RWPE2 (cell line): ENCODE data around the gene TMBIM1.

Source experiments
- ATAC-seq: fragments of 200-7000 bp; cut with Tn5 transposase; 3 replicates; pipeline ENCODE4 v1.9.1; 2021; ENCODE audit warnings: low read depth
- DNase-seq: peaks from one replicate; pipeline ENCODE4 v3.0.0-alpha.2; 2020; ENCODE audit warnings: low spot score
- H3K27ac ChIP-seq: fragments of 450-650 bp; 2 replicates; pipeline ENCODE4 v1.5.1; 2017; ENCODE audit warnings: mild to moderate bottlenecking; ENCODE audit not compliant: poor library complexity, severe bottlenecking
- H3K27me3 ChIP-seq: fragments of 250-450 bp; sonication (Bioruptor Pico); 2 replicates; pipeline ENCODE4 v1.5.1; 2021; ENCODE audit warnings: mild to moderate bottlenecking, moderate library complexity; ENCODE audit not compliant: insufficient read depth, poor library complexity, severe bottlenecking
- H3K36me3 ChIP-seq: fragments of 250-450 bp; sonication (Bioruptor Pico); 2 replicates; pipeline ENCODE4 v1.5.1; 2020; ENCODE audit warnings: low read depth, mild to moderate bottlenecking, moderate library complexity
- H3K4me1 ChIP-seq: fragments of 250-450 bp; sonication (Bioruptor Pico); 2 replicates; pipeline ENCODE4 v1.5.1; 2021; ENCODE audit warnings: mild to moderate bottlenecking, moderate library complexity; ENCODE audit not compliant: insufficient read depth, poor library complexity, severe bottlenecking
- H3K4me3 ChIP-seq: fragments of 250-450 bp; sonication (Bioruptor Pico); 2 replicates; pipeline ENCODE4 v1.5.1; 2021; ENCODE audit warnings: mild to moderate bottlenecking, moderate library complexity; ENCODE audit not compliant: severe bottlenecking
- H3K9me3 ChIP-seq: fragments of 250-450 bp; sonication (Bioruptor Pico); 2 replicates; pipeline ENCODE4 v1.5.1; 2021; ENCODE audit warnings: mild to moderate bottlenecking, moderate library complexity; ENCODE audit not compliant: severe bottlenecking
- TF ChIP-seq, protein P1 (sequence below): fragments of 450-650 bp; IDR thresholded peaks from one replicate; pipeline ENCODE4 v1.5.1; 2017; ENCODE audit warnings: mild to moderate bottlenecking, moderate library complexity; ENCODE audit not compliant: poor library complexity, severe bottlenecking

TMBIM1 gene

DNA sequence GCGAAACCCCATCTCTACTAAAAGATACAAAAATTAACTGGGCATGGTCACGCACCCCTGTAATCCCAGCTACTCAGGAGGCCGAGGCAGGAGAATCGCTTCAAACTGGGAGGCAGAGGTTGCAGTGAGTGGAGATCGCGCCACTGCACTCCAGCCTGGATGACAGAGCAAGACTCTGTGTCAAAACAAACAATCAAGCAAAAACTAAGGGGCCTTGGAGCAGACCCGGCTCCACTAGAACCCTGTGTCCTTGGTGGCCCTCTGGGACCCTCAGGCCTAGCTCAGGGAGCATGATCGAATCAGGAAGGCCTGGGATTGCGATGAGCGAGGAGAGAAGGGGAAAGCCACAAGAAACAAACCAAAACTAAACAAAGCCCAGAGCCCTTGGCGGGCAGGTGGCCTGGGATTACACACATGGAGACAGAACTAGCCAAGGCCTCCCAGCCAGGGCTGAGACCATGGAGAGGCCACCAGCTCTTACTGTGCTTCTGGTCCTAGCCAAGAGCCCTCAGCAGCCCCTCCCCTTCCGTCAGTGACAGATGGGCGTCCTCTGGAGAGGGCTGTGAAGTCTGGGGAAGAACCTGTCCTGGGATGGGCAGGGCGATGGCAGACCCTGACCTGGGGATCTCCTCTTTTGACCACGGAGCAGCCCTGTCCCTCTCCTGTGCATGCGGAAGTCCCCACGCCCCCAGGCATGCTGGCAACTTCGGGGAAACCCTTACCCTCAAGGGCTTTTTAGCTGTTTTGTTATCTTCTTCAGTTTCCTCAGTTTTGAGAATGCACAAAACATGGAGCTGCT lies 36.9 kb upstream of the TMBIM1 start:
- Histone ChIP-seq H3K27ac (no peak overlapping the region), H3K36me3 (no peaks in the 10 kb centered on the region), H3K9me3 (no peaks in the 10 kb centered on the region), H3K4me3 (no peak overlapping the region), H3K4me1 (peaks cover 4% of the 10 kb centered on the region), H3K27me3 (no peaks in the 10 kb centered on the region)
- ATAC-seq (no peak), DNase-seq (no peak)
- TF ChIP-seq, protein P1, sequence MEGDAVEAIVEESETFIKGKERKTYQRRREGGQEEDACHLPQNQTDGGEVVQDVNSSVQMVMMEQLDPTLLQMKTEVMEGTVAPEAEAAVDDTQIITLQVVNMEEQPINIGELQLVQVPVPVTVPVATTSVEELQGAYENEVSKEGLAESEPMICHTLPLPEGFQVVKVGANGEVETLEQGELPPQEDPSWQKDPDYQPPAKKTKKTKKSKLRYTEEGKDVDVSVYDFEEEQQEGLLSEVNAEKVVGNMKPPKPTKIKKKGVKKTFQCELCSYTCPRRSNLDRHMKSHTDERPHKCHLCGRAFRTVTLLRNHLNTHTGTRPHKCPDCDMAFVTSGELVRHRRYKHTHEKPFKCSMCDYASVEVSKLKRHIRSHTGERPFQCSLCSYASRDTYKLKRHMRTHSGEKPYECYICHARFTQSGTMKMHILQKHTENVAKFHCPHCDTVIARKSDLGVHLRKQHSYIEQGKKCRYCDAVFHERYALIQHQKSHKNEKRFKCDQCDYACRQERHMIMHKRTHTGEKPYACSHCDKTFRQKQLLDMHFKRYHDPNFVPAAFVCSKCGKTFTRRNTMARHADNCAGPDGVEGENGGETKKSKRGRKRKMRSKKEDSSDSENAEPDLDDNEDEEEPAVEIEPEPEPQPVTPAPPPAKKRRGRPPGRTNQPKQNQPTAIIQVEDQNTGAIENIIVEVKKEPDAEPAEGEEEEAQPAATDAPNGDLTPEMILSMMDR: no peak

DNA sequence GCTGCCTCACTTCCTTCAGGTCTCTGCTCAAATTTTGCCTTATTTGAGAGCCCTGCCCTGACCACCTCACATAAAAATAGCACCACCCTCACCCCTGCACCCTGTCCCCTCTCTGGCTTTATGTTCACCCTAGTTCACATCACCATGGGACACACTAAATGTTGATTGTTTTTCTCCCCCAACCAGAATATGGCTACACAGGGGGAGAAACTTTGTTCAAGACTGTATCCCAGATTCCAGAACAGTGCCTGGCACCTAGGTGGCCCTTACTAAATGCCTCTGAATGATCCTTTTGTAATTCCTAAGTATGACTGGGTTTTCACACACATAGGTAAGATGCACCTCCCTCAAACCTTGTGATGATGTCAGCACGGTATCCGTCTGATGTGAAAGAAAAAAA lies 36.0 kb upstream of the TMBIM1 start:
- DNase-seq: no peak
- TF ChIP-seq, protein P1: no peak
- H3K27ac ChIP-seq: no peak overlapping the region
- H3K4me1 ChIP-seq: peaks cover 7% of the 10 kb centered on the region
- H3K9me3 ChIP-seq: no peaks in the 10 kb centered on the region
- no peak overlapping the region for H3K4me3 ChIP-seq
- H3K36me3 ChIP-seq: no peaks in the 10 kb centered on the region
- no peaks in the 10 kb centered on the region for H3K27me3 ChIP-seq
- ATAC-seq: no peak

DNA sequence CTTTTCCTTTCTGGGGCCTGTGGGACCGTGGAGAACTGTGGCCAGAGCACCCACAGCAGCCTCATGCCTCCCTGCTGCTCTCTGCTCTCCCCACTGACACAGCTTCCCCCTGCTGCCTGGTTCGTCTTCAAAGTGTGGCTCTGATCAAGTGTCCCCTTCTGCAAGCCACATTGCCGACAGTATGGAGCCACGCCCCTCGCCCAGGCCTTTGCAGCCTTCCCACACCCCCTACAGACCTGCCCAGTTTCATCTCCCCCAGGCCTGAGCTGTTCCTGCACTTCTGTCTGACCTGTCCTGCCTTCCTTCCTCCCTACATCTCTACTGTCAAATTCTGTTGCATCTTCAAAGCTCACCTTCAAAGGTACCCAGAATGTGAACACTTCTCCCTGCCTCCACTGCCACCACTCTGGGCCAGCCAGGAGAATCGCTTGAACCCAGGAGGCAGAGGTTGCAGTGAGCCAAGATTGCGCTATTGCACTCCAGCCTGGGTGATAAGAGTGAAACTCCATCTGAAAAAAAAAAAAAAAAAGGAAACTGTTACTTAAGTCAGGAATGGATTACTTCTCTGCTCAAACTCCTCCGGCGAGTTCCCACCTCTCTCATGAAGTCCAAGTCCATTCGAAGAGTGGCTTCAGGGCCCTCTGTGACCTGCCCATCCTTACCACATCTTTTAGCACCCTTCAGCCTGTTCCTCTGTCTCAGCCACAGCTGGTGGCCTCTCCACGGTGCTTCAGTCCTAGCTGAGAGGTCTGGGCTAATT lies 35.3 kb upstream of the TMBIM1 start:
- TF ChIP-seq, protein P1: no peak
- no peaks in the 10 kb centered on the region for H3K27me3 ChIP-seq
- no peaks in the 10 kb centered on the region for H3K36me3 ChIP-seq
- H3K4me3 ChIP-seq: no peak overlapping the region
- H3K9me3 ChIP-seq: no peaks in the 10 kb centered on the region
- no peak overlapping the region for H3K27ac ChIP-seq
- DNase-seq (no peak), ATAC-seq (no peak)
- peaks cover 7% of the 10 kb centered on the region for H3K4me1 ChIP-seq

DNA sequence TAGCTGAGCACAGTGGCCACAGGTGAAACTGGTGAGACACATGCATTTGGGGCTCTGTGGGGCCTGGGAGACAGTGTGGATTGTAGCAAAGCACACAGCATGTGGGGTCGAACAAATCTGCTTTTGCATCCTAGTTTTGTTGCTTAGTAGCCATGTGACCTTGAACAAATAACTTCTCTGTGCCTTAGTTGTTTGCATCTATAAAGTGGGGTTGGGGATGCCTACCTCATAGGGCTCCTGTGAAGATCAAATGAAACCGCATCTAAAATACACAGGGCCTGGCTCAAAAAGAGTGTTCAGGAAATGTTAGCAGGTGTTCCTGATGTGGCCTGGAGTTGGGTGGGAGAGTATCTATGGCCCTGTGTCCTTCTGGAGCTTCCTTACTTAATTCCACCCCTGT lies 34.0 kb upstream of the TMBIM1 start:
- DNase-seq (no peak), ATAC-seq (no peak)
- Histone ChIP-seq H3K4me1 (peaks cover 14% of the 10 kb centered on the region), H3K9me3 (no peaks in the 10 kb centered on the region), H3K27ac (no peak overlapping the region), H3K36me3 (no peaks in the 10 kb centered on the region), H3K27me3 (no peaks in the 10 kb centered on the region), H3K4me3 (no peak overlapping the region)
- TF ChIP-seq, protein P1: no peak
